ENCODE results near the gene IFT122.
"Not testable (repeated sequence)": the region's sequence is repeated elsewhere in the genome, so short reads cannot be mapped to it uniquely, and the experiment has no call there.

Gene IFT122, protein sequence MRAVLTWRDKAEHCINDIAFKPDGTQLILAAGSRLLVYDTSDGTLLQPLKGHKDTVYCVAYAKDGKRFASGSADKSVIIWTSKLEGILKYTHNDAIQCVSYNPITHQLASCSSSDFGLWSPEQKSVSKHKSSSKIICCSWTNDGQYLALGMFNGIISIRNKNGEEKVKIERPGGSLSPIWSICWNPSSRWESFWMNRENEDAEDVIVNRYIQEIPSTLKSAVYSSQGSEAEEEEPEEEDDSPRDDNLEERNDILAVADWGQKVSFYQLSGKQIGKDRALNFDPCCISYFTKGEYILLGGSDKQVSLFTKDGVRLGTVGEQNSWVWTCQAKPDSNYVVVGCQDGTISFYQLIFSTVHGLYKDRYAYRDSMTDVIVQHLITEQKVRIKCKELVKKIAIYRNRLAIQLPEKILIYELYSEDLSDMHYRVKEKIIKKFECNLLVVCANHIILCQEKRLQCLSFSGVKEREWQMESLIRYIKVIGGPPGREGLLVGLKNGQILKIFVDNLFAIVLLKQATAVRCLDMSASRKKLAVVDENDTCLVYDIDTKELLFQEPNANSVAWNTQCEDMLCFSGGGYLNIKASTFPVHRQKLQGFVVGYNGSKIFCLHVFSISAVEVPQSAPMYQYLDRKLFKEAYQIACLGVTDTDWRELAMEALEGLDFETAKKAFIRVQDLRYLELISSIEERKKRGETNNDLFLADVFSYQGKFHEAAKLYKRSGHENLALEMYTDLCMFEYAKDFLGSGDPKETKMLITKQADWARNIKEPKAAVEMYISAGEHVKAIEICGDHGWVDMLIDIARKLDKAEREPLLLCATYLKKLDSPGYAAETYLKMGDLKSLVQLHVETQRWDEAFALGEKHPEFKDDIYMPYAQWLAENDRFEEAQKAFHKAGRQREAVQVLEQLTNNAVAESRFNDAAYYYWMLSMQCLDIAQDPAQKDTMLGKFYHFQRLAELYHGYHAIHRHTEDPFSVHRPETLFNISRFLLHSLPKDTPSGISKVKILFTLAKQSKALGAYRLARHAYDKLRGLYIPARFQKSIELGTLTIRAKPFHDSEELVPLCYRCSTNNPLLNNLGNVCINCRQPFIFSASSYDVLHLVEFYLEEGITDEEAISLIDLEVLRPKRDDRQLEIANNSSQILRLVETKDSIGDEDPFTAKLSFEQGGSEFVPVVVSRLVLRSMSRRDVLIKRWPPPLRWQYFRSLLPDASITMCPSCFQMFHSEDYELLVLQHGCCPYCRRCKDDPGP

GRCh38 chr3:129439817-129440617, at the start of gene IFT122, which contains the start of gene MBD4:
TSS of gene IFT122 (plus strand) at chr3:129440224. CDS start at chr3:129440331, 107 bp downstream.
TSS of gene MBD4 (minus strand) at chr3:129439948. CDS start at chr3:129439833, 115 bp downstream.
- DNase-seq (ENCODE audit: low read depth in 2 of 2) = peak; percentile 94 to 99

GRCh38 chr3:129391583-129391982, 48.4 kb upstream of the IFT122 start:
- not testable (repeated sequence) for DNase-seq (ENCODE audit: low read depth in 2 of 2)

DNA sequence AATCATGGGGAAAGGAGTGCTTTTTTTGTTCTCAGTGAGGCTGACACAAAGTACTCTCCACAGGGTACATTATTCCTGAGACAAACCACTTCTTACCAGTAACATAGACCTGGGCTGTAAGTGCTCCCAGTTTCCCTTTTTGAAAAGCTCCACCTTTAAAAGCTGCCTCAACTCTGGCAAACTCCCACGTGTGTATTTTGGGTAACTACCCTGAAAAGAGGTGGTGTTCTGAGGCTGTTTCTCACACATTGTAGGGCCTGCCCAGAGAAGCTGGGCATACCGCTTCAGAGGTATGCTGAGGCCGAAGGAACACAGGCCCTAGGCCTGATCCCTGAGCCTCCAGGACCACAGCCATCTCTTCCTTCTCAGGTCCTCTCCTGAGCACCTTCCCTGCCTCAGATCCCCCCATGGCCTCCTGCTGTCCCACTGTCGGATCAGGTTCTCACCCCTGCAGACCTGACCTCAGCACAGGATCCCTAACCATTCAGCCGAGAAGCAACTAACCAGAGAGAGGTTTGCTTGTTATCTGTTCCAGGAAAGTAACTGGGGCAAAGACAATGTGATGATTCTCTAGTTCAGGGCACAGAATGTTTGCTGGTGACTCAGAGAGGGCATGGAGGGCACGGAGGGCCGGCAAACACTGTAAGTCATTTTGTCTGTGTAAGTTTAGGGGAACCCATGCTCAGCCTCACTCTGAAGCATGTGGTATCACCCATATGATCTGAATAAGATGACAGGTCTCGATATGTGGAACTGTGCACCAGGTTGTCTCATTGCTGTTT, 47.7 kb upstream of the IFT122 start:
- DNase-seq (ENCODE audit: low read depth in 2 of 2) = not testable (repeated sequence)

- DNase-seq (ENCODE audit: low read depth in 2 of 2) = no peak
Measured at GRCh38 chr3:129393271-129393670, 46.8 kb upstream of the IFT122 start.

DNA sequence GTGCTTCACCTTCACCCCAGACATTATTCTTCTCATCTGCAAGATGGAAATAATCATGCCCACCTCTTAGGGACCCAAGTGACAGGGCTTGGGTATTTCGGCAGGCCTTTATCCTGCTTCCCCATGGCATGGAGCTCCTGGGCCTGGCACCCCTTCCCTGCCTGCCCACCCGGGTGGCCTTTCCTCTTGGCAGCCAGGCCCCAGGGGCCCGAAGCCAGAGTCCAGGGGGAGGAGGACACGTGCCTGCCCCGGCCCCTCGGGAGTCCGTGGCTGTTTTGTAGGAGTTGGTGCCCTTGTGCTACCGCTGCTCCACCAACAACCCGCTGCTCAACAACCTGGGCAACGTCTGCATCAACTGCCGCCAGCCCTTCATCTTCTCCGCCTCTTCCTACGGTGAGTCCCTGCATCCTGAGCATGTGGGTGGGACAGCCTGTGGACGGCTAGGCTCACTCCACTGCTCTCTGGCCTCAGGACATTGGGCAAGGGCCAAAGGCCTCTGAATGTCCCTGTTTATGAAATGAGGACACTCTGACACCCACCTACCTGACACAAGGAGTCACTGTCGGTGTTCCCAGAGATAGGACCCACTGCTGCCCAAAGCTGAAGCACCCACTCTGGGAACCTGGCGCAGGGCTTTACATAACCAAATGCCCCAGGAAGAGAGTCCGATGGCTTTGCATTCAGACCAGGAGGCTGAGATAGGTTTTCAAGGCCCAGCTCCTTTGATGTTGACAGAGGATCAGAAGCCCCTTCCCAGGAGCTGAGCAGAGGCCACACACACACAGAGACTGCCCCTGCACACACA, 46.1 kb upstream of the IFT122 start:
- not testable (repeated sequence) for DNase-seq (ENCODE audit: low read depth in 2 of 2)

DNA sequence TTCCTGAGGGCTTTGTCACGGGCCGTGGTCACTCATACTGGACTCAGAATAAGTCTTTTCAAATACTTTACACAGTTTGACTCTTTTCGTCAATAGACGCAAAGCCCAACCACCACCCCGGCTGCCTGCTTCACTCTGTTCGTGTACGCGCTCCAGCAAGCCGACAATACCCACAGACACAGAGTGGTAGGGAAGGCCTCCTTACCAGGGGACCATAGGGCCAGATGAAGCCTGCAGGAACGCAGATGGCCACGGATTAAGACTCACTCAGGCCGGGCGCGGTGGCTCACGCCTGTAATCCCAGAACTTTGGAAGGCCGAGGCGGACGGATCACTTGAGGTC, 41.2 kb upstream of the IFT122 start:
- no peak for DNase-seq (ENCODE audit: low read depth in 2 of 2)

DNA sequence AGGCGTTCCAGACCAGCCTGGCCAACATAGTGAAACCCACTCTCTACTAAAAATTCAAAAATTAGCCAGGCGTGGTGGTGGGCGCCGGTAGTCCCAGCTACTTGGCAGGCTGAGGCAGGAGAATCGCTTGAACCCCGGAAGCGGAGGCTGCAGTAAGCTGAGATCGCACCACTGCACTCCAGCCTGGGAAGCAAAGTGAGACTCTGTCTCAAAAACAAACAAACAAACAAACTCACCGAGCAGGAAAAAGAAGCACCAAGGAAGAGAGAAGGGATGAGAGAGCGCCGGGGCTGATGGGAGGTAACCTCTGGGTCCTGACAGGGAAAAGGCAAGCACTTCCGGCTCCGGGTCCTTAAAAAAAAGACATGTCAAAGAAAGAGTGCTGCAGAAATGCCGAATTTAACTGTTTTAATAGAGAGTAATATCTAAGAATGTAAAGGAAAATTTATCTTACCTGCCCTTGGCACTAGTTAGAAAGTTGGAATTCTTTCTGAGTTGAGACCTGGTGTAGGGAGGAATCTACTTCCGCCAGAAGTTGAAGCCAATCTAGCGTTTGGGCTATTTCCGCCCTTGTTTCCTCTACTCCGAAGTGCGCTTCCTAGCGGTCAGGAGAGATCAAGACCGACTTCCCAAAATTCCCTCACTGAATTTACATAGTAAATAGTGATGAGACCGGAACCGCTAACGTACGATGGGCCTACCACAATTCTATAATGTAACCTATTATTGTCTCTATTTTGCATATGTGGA, 40.7 kb upstream of the IFT122 start:
- DNase-seq (ENCODE audit: low read depth in 2 of 2) = peak; percentile 37 to 46

- DNase-seq (ENCODE audit: low read depth in 2 of 2) = no peak
Measured at GRCh38 chr3:129399895-129400357, 40.1 kb upstream of the IFT122 start.

DNA sequence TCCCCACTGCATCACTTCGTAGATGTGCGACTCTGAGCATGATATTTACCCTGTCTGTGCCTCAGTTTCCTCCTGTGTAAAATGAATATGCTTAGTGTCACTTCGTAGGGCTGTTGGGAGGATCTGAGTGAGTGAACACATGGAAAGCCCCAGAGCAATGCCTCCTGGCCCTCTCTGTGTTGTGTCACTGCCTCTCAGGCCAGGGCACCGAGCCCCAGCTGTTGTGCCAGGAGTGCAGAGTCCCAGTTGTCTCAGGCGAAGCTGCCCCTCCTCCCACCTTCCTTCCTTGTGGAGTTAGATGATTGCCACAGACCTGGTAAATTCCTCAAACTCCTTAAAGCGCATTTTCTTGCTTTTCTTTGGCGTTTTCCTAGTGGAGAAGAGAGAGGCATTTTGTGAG, 37.8 kb upstream of the IFT122 start:
- DNase-seq (ENCODE audit: low read depth in 2 of 2) = no peak

DNA sequence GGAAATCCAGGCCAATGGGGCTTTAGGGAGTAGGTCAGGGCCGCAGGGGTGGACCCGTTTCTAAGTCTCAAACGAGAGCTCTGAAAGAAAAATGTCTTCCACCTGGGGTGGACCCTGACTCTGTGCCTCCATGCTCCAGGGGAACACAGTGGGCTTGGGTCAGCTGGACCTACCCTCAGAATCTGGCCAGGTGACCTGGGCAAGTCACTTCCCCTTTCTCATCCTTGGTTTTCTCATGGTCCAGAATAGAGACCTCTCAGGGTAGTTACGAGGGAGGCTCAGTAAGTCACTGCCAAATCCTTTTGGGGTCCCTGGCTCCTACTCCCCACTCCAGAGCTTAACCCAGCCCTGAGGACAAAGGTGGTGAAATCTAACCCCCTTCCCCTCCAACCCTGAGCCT, 37.4 kb upstream of the IFT122 start:
- DNase-seq (ENCODE audit: low read depth in 2 of 2) = no peak

DNA sequence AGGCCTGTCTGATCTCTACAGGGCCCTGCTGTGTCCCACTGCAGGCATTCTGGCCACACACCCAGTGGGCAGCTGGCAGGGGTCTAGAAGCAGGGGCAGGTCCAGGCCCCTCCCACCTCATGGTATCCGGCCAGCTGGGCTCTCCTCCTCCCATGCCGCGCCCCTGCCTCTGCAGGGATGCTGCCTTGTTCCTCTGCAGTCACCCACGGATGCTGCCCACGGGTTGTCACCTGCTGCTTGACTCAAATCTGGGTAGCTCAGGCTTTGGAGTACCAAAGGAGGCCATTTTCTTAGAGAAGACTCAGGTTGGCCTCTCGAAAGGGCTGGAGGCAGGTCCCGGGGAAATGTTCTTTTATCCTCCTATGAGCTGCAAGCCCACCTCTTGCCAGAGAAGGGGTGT, 36.6 kb upstream of the IFT122 start:
- no peak for DNase-seq (ENCODE audit: low read depth in 2 of 2)

DNA sequence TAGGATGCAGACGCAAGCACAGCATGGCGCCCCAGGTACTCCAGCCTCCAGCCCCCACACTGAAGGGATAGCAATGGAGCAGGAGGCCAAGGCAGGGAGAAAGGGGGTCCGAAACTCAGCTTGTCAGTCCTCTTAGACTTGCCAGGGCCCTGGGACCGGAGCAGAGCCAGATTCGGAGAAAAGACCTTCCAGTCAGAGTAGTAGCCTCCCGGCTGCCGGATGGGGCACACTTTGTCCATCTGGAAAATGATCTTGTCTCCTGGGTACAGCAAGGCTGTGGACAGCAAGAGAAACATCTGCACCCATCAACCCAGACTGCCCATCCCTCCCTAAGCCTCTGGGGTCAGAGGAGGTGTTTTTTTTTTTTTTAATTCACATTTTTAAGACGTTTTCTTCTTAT, 35.9 kb upstream of the IFT122 start:
- DNase-seq (ENCODE audit: low read depth in 2 of 2) = no peak

DNA sequence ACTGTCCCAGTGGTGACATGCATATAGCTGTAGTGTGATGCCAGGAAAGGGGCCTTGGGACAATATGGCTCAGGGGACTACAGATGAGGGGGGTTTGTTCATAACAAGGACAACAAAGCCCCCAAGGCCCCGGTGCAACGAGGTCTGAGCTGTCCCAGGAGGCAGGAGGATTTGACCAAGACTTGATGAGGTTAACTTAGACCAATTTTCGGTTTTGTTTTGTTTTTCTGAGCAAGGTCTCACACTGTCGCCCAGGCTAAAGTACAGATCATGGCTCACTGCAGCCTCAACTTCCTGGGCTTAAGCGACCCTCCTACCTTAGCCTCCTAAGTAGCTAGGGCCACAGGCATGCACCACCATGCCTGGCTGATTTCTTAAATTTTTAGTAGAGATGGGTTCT, 35.4 kb upstream of the IFT122 start:
- DNase-seq (ENCODE audit: low read depth in 2 of 2) = no peak

- no peak for DNase-seq (ENCODE audit: low read depth in 2 of 2)
Measured at GRCh38 chr3:129409541-129409940, 30.5 kb upstream of the IFT122 start.

- no peak for DNase-seq (ENCODE audit: low read depth in 2 of 2)
Measured at GRCh38 chr3:129410971-129411370, 29.1 kb upstream of the IFT122 start.

GRCh38 chr3:129412542-129413198, 27.4 kb upstream of the IFT122 start:
- DNase-seq (ENCODE audit: low read depth in 2 of 2) = no peak

GRCh38 chr3:129413238-129413637, 26.8 kb upstream of the IFT122 start:
- not testable (repeated sequence) for DNase-seq (ENCODE audit: low read depth in 2 of 2)

All from stimulated activated CD8-positive, alpha-beta memory T cell treated with anti-CD3 and anti-CD28 coated beads, Interleukin-2, amount 100 ng/mL, for 48 hours (primary cell).